ENCODE data around the gene C16orf87.

- TF ChIP-seq CTCF (IDR thresholded peaks at IDR 0.05) (no peak), SIN3A (IDR thresholded peaks at IDR 0.05; ENCODE audit: borderline replicate concordance, insufficient read depth, low read depth, low read length) (no peak), POLR2AphosphoS5 (IDR thresholded peaks at IDR 0.05; ENCODE audit: low read depth, low read length) (no peak)
Observed at GRCh38 chr16:46813611-46814010, 17.4 kb downstream of the C16orf87 start.

All from Panc1 (cell line).